Endodermal cell (in vitro differentiated cells): ENCODE results near the gene ATP13A2. TPM values are rescaled to one million over a fixed set of nuclear protein-coding genes. Genes with fewer than 3 reads are reported as not detected.
A peak's percentile ranks its signal among the peaks of the same experiment; 100 is the strongest.

Experiments
- DNase-seq: peaks from one replicate; pipeline ENCODE4 v3.0.0-alpha.2; 2017
- H3K27ac ChIP-seq: 2 replicates; pipeline ENCODE4 v1.5.1; 2013; ENCODE audit warnings: mild to moderate bottlenecking, low read depth, low read length, moderate library complexity
- H3K27me3 ChIP-seq: 2 replicates; pipeline ENCODE4 v1.6.1; 2013; ENCODE audit warnings: mild to moderate bottlenecking, low read length, moderate library complexity; ENCODE audit not compliant: insufficient read depth, control insufficient read depth, poor library complexity, severe bottlenecking
- H3K36me3 ChIP-seq: 2 replicates; pipeline ENCODE4 v1.7.0; 2013; ENCODE audit warnings: mild to moderate bottlenecking, low read length, moderate library complexity; ENCODE audit not compliant: control insufficient read depth, insufficient read depth
- H3K4me1 ChIP-seq: one replicate; pipeline ENCODE4 v1.7.0; 2013; ENCODE audit warnings: low read length; ENCODE audit not compliant: control insufficient read depth, insufficient read depth
- H3K4me3 ChIP-seq: 2 replicates; pipeline ENCODE4 v1.5.1; 2013; ENCODE audit warnings: mild to moderate bottlenecking, low read length, moderate library complexity
- H3K9ac ChIP-seq: 2 replicates; pipeline ENCODE4 v1.6.1; 2013; ENCODE audit warnings: mild to moderate bottlenecking, low read length, moderate library complexity; ENCODE audit not compliant: poor library complexity, severe bottlenecking; ENCODE audit errors: extremely low read depth
- H3K9me3 ChIP-seq: 2 replicates; pipeline ENCODE4 v1.6.1; 2013; ENCODE audit warnings: mild to moderate bottlenecking, low read length, moderate library complexity; ENCODE audit not compliant: control insufficient read depth
- H3K27ac Mint-ChIP-seq: 2 replicates; pipeline ENCODE4 v1.8.0; 2020; ENCODE audit warnings: mixed read lengths
- H3K27me3 Mint-ChIP-seq: 2 replicates; pipeline ENCODE4 v1.8.0; 2021; ENCODE audit warnings: mild to moderate bottlenecking, mixed read lengths; ENCODE audit not compliant: insufficient read depth
- H3K36me3 Mint-ChIP-seq: 2 replicates; pipeline ENCODE4 v1.8.0; 2020; ENCODE audit warnings: low read depth, mixed read lengths
- H3K4me1 Mint-ChIP-seq: 2 replicates; pipeline ENCODE4 v1.8.0; 2020; ENCODE audit warnings: mixed read lengths
- H3K4me3 Mint-ChIP-seq: 2 replicates; pipeline ENCODE4 v1.8.0; 2020; ENCODE audit warnings: mild to moderate bottlenecking, moderate library complexity, mixed read lengths
- H3K9me3 Mint-ChIP-seq: 2 replicates; pipeline ENCODE4 v1.8.0; 2020; ENCODE audit warnings: mild to moderate bottlenecking, mixed read lengths
- CTCF ChIP-seq: fragments of 200-600 bp; sonication (generic); conservative IDR thresholded peaks from 2 replicates; pipeline ENCODE4 v1.5.0; 2021; ENCODE audit warnings: antibody characterized with exemption, mild to moderate bottlenecking
- WGBS, 2 experiments: methylation state at CpG; one replicate each; pipeline versions ENCODE4 v1.1.5 to v1.1.7; 2013; ENCODE audit warnings: missing lambda C conversion rate in 2 of 2, mixed read lengths in 1 of 2; ENCODE audit not compliant: insufficient coverage in 1 of 2, insufficient read length in 1 of 2; 5-methylcytosine and 5-hydroxymethylcytosine counted together
- total RNA-seq, 2 donors: library from RNA; stranded (reverse); fragmentation: NEBNext Ultra II Directional in 1 of 2; extraction: Animal tissue kit (Norgen Biotek cat#: 25700) in 1 of 2; gene quantifications; 2 replicates in 1 of 2; 3 replicates in 1 of 2; pipeline ENCODE4 v1.2.1, GENCODE V29; 2021

The ATP13A2 gene
- total RNA-seq, 2 donors from 2014 or later = 69.4 to 82.6 TPM

DNA sequence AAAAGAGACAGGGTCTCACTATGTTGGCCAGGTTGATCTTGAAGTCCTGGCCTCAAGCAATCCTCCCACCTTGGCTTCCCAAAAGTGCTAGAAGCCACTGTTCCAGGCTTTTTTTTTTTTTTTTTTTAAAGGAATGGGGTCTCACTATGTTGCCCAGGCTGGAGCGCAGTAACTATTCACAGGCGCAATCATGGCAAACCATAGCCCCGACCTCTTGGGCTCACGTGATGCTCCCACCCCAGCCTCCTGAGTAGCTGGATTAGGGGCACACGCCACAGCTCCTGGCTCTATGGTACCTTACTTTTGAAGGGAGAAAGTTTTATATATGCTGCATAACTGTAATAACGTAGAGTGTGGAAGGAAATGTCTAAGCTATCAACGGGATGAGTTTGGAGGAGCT is 5.7 kb upstream of the ATP13A2 start:
- Histone ChIP-seq H3K36me3 (peaks cover 50% of the 10 kb centered on the region), H3K9me3 (no peaks in the 10 kb centered on the region), H3K9ac (no peak overlapping the region), H3K27ac (no peak overlapping the region), H3K4me1 (peaks cover 7% of the 10 kb centered on the region), H3K27me3 (no peaks in the 10 kb centered on the region), H3K4me3 (no peak overlapping the region)
- Mint-ChIP-seq H3K9me3 (no peaks in the 10 kb centered on the region), H3K36me3 (peaks cover 42% of the 10 kb centered on the region), H3K4me1 (peaks cover 26% of the 10 kb centered on the region), H3K27me3 (no peaks in the 10 kb centered on the region), H3K4me3 (no peak overlapping the region), H3K27ac (no peak overlapping the region)
- 86 to 95% methylated on average over 2 to 7 of the region's 7 CpGs for WGBS, 2 experiments
- DNase-seq = no peak
- no peak for TF ChIP-seq CTCF

- Mint-ChIP-seq H3K4me3 (no peak overlapping the region), H3K9me3 (no peaks in the 10 kb centered on the region), H3K4me1 (peaks cover 32% of the 10 kb centered on the region), H3K36me3 (peaks cover 34% of the 10 kb centered on the region), H3K27ac (peak overlapping the region; percentile 94), H3K27me3 (no peaks in the 10 kb centered on the region)
- Histone ChIP-seq H3K4me3 (peak overlapping the region; percentile 56), H3K36me3 (peaks cover 38% of the 10 kb centered on the region), H3K9me3 (no peaks in the 10 kb centered on the region), H3K4me1 (peaks cover 8% of the 10 kb centered on the region), H3K9ac (peak overlapping the region; percentile 71), H3K27me3 (no peaks in the 10 kb centered on the region), H3K27ac (peak overlapping the region; percentile 72)
- WGBS, 2 experiments = 34 to 46% methylated on average over 3 to 4 of the region's 5 CpGs
- DNase-seq = no peak
- TF ChIP-seq CTCF = no peak
Measured at GRCh38 chr1:17016317-17016661, 4.6 kb upstream of the ATP13A2 start.

- H3K4me3 Mint-ChIP-seq = no peak overlapping the region
- H3K4me1 Mint-ChIP-seq = peaks cover 32% of the 10 kb centered on the region
- peak; percentile 69 for DNase-seq
- no peaks in the 10 kb centered on the region for H3K27me3 ChIP-seq
- H3K27ac Mint-ChIP-seq = peak overlapping the region; percentile 17
- H3K4me1 ChIP-seq = peaks cover 11% of the 10 kb centered on the region
- no peak overlapping the region for H3K4me3 ChIP-seq
- H3K9me3 ChIP-seq = no peaks in the 10 kb centered on the region
- H3K27ac ChIP-seq = no peak overlapping the region
- peaks cover 21% of the 10 kb centered on the region for H3K36me3 Mint-ChIP-seq
- peaks cover 25% of the 10 kb centered on the region for H3K36me3 ChIP-seq
- no peaks in the 10 kb centered on the region for H3K27me3 Mint-ChIP-seq
- no peak for TF ChIP-seq CTCF
- WGBS, 2 experiments = 68 to 79% methylated on average over 5 to 10 of the region's 10 CpGs
- H3K9me3 Mint-ChIP-seq = no peaks in the 10 kb centered on the region
- no peak overlapping the region for H3K9ac ChIP-seq
Measured at GRCh38 chr1:17014671-17015567, 3.2 kb upstream of the ATP13A2 start.
